ENCODE data around the gene KRTAP5-2.

KRTAP5-2 gene

DNA sequence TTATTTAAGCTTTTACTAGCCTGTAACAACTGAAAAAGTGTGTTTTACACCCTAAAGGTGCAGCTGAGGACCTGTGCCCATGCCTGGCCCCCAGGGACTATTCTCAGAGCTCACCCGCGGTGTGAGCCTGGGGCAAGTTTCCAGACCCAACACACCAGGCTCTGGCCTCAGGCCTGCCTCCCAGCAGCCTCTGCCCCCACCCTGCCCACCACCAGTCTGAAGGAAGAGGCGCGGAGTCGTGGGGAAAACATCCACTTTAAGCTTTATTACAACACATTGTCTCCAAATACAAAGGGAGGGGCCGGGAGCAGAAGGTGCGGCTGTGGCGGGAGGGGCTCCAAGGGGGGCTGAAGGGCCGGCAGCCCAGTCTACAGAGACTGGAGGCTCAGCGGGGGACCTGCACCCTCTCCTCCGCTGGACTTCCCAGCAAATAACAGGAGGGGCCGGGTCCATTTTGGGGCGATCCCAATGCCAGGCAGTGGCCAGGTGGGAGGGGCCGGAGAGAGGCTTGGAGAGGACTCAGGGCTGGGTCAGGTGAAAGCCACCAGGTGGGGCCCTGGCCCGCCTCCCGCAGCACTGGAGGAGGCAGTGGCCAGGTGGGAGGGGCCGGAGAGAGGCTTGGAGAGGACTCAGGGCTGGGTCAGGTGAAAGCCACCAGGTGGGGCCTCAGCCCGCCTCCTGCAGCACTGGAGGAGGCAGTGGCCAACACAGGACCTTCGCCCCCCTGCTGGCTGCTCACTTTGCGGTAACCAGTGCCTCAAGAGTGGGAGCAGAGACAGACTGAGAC lies 44.1 kb downstream of the KRTAP5-2 start:
- DNase-seq: no peak

DNA sequence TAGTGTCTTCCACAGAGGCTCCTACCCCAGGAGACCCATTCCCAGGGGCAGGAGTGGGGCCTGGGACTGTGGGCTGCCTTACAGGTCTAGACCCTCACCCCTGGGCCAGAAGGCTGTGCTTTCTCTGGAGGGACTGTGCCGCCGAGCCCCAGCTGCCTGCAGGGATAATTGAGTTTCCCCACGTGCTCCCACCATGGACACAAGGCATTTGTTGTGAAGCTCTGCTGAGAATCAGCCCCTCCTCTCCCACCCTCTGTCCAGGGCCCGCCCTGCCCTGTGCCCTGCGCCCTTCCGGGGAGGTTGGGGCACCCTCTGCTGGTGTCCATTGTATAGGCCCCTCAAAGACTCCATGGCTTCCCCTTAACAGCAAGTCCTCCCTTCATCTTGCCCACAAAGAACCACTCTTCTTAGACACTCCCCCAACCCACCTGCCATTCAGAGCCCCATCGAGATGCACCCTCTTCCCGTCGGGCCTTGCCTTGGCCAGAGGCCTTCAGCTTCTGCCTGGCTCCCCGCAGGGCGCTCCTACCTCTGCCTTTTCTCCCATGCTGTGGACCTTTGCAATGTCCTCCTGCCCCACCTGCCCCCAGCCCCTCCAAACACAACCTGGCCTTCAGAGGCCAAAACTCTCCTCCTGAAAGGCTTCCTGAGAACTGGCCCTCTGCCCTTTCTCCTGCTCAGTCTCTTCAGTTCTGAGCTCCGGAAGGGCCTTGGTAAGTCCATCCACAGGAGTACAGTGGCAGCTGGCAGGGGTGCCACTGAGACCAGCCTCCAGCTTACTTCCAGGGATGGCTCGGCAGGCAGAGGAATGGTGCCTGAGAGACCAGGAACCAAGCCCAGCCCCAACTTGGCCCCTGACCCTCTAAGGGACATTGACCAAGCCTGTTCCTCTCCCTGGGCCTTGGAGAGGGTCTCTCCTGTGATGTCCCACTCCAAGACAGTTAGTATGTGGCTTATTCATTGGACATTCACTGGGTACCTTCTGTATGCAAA lies 48.5 kb downstream of the KRTAP5-2 start:
- DNase-seq: no peak

DNA sequence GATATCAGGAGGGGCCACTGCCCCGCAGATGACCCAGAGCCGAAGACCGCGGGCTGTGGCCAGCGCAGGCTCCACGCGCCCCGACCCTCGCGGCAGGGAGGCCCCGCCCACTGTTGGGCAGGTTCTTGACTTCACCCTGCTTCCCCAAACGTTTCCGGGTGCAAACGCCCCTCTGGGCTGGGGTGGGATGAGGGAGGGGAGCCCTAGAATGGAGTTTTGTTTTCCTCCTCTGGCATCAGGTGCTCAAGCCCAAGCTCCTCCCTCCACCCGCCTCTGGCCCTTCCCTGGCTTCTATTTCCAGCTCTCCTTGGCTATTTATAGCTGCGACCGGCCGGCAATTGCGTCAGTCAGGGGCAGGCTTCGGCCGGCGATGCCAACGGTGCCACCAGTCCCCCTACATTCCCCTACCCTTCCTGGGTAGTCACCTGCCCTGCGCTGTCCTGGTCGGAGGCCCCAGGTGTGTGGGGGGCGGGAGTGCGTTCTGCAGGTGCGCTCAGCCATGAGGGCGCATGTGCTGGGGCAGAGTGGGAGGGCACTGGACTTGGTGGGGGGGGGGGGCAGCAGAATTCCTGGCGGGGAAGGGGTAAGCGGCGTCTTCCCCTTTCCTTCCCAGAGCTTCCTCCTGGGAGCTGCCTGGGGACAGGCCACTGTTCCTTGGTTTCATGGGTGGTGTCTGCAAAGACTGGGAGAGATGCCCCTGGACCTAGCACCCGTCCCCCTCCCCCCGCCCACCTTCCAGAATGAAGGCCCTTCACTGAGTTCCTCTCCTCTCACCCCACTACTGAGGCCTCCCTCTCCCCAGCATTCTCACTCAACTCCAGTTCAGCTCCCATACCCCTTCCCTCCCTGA lies 49.6 kb downstream of the KRTAP5-2 start:
- DNase-seq: peak; percentile 17 to 19

DNA sequence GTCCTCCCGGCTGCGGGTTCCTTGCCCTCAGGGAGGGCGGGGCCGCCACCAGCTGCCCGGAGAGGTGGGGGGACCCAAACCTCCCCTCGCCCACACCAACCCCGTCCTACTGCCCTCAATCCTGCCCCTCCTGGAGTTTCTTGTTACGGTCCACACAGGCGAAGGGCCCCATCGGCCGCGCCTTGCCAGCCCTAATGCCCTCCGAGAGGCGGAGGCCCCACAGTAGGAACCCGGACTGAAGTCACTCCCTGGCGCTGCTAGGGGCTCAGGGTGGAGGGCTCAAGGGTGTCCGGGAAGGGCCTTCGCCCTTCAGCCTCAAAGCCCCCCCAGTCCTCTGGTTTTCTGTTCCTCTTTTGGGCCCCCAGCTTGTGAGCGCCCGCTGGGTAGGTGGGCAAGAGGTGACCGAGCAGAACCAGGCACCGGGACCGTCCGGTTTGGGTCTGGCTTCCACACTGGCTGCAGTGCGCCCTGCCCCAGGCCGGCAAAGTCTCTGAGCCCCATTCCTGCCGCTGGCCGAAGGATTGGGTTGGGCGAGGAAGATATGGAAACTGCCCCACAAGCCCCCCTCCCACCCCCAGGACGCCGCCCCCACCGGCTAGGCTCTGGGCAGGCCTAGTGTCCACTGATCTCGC lies 50.5 kb downstream of the KRTAP5-2 start:
- no peak for DNase-seq

Measured in inflammatory macrophage treated with lipopolysaccharide for 1 hour (primary cell).